ENCODE results near the gene WAPL.
"Not testable (repeated sequence)": the region's sequence is repeated elsewhere in the genome, so short reads cannot be mapped to it uniquely, and the experiment has no call there.

WAPL gene

DNA sequence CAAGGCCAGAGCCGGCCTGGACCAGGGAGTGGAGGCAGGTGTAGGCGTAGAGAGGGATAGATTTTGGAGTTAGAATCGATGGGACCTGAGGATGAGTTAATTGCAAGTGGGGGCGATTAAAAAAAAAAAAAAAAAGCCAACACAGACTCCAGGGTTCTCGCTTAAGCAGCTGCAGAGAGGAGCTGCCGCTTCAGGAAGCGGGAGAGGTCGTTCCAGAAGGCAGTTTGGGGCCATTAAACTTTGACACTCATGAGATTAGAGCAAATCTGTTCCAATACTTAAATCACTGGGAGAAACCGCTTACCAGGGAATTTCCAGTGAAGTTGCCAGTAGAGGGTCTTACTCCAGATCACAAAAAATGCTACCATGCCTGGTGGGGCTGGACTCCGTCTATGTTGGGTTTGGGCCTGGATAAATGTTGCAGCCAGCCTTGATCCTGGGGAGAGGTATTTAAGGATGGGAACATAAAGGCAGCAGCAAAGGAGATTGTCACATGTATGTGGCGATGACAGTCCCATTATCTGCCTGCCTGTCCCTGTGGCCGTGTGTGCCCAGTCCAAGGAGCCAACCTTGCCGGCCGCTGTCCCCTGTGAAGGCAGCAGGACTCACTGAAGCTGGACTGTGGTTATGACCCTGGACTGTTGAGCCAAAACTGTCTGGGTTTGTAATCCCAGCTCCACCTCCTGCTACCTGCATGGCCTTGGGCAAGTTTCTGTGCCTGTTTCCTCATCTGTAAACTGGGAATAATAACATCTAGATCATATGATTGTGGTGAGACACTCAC is 131.1 kb downstream of the WAPL start:
- no peak for DNase-seq

DNA sequence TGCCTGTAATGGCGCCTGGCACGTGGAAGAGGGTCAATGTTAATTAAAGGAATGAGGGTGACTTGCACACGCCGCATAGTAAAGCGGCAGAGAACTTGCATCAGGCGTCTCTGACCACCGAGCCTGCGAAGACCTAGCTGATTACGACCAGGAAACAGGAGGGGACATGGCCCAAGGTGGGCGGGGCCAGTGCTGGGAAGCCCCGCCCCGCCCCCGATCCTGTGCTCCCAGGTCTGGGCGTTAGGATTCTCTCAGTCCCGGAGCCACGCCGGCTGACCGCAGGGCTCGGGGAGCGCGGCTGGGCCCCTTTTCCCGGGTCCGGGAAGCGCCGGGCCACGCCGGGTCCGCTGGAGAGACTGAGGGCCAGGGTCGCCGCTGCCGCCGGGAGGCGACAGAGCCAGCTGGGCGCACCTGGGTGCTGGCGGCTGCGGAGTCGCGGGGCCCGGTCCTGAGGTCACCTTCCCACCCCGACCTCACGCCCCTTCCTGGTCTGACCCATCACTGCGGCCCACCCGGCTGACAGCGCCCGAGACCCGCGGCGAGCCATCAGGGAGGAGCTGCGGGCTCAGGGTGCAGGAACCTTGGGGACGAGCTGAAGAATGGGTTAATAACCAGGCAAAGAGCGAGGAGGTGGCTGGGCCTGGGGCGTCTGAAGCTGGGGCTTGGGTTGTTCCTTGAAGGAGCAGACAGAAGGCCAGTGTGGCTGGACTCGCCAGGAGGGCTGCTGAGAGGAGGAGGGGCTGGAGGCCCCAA is 132.0 kb downstream of the WAPL start:
- peak in 7 of 56 donors; percentile 8 to 63 (median 22) for DNase-seq

DNA sequence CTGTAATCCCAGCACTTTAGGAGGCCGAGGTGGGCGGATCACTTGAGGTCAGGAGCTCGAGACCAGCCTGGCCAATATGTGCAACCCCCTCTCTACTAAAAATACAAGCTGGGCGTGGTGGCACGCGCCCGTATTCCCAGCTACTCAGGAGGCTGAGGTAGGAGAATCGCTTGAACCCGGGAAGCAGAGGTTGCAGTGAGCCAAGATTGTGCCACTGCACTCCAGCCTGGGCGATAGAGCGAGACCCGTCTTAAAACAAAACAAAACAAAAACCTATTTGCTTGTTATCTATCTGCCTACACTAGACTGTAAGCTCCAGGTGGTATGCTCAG is 132.5 kb downstream of the WAPL start:
- DNase-seq: not testable (repeated sequence)

DNA sequence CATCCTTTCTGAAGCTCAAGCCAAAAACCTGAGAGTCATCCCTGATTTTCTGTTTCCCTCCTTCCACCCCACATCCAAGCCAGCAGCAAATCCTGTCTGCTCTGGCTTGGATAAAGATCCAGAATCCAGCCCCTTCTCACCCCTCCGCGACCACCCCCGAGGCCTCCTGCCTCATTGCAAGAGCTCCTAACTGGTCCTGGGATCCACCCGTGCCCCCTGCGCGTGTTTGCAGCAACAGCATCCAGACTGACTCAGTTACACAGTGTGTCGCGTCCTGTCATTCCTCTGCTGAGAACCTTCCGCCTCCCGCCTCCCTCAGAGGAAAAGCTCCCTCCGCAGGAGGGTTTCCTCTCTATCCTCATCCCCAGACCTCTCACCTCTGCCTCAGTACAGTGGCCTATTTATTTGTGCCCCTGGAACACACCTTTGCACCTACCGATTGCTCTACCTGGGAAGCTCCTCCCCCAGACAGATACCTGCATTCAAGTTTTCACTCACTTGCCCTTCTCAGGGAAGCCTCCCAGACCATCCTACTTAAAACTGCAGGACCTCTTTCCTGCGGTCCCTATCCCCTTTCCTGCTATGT is 133.4 kb downstream of the WAPL start:
- DNase-seq: no peak

DNA sequence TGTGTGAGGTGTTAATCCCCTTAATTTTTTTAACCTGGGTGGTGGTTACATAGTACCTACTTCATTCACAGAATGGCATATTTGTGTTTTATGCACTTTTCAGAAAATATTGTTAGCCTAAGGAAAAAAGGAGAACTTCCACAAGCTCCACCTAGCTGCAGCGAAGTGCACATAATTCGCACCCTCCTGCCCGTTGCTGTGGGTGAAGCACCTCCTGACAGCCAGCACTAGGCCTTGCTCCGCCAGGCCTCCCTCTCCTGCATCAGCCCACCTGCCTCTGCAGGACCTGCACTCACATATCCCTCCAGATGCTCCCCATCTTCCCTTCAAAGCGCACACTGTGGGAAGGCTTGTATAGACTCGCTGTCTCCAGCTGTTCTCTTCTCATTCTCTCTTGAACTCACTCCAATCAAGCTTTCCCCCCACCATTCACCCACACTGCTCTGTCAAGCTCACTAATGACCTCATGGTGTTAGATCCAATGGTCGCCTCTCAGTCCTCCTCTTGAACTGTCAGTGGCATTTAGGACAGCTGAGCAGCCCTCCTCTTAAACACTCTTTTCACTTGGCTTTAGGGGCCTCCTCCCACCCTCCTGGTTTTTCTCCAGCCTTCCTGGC is 134.3 kb downstream of the WAPL start:
- DNase-seq: no peak

DNA sequence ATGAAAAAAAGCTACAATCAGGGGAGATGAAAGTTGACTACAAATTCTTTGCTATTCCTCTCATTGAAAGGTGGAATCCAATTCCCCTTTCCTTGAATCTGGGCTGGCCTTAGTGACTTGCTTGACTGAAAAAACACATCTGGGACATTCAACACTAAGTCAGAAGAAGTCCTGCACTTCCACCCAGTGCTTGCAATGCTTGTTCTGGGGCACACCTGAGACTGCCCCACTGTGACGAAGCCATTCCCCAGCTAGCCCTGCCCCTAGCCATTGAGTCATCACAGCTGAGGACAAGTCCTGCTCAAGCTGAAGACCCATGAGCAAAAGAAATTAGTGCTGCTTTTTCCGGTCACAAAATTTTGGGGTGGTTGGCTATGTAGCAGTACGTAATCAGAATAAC is 135.8 kb downstream of the WAPL start:
- DNase-seq: no peak
